GM21619 (cell line): ENCODE measurements around the gene DUSP9.

Source experiments
- ATAC-seq: cut with Tn5 transposase; IDR thresholded peaks from one replicate; pipeline ENCODE4 v1.9.1; 2021; ENCODE audit not compliant: unreplicated experiment

DUSP9 gene

DNA sequence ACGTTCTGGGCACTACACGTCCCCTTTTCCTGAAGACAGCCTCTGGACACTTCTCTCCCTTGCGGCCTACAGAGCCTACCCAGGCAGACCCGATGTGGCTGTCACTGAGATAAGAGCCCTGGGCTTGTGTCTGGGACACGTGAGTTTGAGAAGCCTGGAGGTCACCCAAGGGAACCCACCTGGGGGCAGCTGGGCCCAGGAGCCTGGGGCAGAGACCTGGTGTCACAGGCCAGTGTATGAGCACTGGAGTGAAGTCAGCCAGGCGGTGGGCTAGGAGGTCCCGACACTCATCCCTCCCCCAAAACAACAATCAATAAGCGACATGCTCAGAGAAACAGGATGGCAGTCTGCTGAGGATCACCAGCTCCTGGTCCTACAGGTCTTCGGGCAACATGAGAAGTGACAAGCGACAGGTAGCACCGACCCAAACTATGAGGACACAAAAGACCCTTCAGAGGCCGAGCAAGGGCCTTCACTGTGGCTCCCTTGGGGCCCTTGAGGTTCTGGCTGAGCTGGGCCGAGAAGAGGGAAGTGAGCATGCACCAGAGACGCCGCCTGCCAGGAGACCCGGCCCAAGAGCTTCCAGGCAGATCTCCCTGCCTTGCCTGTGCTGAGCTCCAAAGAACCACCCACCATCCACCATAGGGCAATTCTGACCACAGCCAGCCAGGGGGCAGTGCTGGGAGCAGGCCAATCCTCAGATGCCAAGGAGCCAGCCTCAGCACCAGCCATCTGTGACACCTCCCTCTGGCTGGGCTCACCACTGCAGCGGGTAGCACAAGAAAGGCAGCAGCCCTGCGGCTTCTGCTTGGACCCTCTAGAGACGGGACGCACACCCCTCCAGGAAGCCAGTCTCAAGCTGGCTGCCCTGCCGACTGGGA lies 11.0 kb upstream of the DUSP9 start:
- ATAC-seq: no peak

DNA sequence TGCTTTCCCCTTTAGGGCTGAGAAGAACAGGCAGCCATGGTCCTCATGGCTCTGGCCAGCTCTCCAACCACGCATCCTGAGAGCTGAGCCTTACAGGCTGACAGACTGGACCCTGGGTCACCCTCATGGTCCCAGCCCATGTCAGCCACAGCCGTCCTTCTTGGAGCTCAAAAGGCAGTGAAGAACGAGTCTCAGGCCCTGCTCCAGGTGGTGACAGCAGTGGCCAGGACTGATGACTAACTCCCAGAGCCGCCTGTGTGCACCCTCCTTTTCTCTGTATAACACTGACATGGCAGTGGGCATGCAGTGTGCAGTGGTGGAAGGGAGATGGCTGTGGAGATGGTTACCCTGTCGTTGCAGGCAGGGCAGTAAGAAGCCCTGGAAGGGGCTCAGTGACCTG lies 10.3 kb upstream of the DUSP9 start:
- ATAC-seq: no peak

DNA sequence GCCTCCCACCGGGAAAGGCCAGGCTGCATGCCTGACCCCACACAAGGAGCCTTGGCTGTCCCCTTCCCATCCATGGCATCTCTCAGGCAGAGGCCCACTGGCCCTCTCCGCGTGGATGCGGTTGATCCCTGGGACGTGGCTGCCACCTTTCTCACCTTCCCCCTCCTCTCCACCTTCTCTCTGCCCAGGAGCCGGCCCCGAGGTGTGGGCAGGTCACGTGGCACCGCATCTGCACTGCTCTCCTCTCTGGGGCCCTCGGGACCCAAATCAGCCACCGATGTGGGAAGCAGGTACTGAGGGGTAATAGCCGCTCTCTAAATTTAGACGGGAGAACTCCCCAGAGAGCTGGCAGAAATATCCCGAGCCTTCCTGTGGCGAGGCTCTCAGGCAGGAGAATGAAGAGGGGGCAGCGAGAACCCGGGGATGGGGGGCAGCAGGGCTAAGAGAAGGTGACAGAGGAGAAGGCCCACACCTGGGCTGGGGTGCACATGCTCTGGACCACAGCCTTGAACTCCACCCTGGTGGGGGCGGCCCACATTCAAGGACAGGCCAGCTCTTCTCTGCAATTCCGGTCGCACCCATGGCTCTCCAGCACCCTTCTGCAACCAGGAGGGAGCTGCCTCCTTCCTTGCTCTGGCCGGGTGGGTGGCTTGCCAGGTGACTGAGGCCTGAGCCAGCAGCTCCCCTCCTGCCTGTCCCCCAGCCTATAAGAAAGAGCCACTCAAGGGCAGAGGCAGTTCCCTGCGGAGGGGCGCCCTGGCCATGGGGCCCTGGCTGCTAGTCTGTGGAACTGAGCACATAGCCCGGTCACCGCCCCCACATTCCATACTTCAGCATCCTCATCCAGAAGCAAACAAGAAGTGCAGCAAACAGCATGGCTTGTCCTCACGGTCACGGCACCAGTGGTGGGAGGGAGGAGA lies 9.6 kb upstream of the DUSP9 start:
- no peak for ATAC-seq

DNA sequence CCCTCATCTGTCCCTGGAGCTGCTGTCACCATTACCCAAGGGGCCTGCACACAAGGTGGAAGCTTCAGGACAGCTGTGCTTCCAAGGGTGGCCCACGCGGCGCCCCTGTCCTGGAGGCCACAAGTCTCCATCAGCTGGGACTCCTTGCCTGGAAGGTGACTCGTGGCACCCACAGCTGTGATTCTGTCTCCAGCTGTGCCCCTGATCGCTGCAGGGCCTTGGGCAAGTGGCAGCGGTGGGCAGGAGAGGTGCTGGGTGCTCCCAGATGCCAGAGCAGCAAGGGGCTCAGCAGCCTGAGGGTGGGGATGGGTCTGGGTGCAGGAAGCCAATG lies 9.0 kb upstream of the DUSP9 start:
- no peak for ATAC-seq

DNA sequence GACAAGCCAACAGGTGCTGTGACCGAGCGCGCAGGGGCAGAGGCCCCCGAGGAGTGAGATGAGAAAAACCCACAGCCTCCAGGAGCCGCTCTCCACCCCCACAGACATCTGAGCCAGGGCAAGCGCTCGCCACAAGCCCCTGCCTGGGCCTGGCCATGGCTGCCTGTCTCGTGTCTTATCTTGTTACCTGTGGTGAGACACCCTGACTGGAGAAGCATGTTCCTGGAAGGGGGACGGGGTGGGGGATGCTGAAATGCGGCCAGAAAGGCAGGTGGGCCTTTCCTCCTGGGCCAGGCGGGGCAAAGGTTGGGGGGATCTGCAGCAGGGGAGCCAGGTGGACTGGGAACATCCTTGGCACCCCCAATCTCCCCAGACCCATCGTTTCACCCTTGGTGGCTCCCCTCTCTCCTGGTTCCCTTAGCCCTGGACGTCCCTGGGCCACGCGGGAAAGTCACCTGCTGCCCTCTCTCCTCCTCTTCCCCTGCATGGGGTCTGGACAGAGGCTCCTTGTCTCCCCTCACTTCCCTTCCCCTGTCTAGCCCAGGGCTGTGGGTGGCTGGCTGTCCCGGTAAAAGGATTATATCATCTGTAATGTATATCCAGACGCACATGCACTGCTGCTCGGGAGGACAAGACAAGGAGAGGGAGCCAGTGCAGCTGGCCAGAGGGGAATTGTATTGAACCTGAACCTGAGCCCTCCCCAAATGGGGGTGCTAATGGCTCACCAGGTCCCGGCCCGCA lies 8.4 kb upstream of the DUSP9 start:
- no peak for ATAC-seq

DNA sequence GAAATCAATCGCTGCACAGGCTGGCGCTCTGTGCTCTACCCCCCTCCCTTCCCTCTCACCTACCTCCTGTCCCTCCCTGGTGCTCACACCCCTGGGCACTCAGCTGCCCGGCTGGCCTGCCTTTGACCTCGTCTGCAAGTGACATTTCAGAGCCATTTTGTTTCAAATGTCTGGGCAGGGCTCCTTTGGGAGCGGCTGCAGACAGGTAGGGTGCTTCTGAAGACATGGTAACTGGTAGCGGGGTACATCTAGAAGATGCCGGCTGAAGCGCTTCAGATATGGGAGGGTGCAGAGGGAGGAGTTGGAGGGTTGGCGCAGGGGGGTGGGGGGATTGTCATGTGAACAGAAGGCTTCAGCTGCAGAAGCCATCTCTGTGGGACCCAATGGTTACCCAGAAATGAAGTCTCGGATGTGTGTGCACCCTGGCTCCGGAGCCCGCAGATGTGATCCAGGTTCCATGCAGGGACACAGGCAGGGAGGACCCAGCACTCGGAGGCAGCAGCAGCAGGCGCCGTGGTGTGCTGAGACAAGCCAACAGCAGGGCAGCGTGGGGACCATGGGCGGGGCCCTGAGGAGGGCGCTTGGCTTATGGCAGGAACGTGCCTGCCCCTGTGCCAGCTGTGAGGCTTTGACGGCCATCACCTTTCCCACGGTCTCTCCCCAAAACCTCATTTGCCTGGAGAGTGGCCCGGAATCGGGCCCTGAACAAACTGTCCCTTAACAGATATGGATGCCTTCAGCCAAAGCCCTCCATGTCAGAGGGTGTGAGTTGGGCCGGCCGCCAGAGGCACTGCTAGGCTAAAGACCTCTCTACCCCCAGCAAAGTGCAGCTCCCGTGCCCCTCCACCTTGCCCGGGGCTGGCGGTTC lies 7.6 kb upstream of the DUSP9 start:
- ATAC-seq: no peak

DNA sequence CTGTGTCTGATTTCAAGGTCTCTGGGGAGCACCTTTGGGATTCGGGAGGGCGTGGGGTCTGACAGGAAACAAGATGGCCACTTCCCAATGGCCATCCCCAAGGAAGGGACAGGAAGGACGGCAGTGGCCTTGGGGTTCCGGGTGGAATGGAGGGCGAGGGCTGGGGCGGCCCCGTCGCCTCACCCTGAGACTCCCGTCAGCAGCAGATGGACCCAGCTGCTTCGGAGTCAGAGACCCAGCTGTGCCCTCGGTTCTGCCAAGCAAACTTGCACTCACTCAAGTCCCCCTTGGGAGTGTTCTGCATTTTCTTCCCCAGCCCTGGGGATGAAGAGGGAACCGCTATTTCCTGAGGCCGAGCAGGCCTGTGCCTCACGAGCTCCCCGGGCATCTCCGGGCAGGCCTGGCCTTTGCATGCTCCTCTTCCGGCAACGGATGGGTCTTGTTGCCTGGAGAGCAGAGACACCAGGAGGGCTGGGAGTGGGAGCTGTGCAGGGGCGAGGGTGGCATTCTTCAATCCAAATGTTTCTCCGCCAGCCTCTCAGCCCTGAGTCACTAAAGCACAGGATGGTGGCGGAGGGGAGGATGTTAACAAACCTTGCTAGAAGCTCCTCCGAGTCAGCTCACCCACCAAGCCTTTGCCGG lies 6.8 kb upstream of the DUSP9 start:
- no peak for ATAC-seq

DNA sequence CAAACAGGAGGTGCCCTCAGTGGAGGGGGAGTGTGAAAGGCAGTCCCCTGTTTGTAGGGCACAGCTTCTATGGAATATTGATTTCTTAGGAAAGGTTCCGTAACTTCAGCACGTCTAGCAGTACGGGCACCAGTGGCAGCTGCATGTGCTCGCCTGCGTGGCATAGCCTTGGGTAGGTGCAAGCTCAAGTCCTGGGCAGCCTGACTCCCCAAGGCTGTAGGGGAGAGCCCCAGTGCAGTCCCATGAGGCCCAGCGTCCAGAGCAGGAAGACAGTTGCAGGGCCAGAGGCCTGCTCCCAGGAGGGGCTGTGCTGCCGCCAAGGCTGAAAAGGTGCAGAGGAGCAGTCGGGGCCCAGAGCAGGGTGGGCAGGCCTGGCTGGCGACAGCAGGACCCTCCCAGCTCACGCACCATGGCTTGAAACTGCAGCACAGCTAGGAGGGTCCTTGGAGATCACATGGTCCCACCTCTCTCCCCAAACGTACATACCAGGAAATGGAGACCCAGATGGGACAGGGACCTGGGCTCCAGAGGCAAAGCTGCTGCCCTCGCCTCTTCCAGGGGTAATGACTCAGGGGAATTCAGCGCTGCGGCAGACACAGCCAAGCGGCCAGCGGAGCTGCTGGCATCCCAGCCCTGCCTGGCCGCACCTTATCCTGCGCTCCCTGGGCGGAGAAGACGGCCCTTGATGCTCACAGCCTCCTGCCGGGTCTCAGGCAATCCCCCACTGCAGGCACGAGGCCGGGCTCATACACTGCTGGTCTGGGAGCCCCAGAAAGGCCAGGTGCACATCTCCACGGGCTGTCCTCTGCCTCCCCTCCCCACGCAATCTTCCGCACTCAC lies 6.0 kb upstream of the DUSP9 start:
- ATAC-seq: no peak

DNA sequence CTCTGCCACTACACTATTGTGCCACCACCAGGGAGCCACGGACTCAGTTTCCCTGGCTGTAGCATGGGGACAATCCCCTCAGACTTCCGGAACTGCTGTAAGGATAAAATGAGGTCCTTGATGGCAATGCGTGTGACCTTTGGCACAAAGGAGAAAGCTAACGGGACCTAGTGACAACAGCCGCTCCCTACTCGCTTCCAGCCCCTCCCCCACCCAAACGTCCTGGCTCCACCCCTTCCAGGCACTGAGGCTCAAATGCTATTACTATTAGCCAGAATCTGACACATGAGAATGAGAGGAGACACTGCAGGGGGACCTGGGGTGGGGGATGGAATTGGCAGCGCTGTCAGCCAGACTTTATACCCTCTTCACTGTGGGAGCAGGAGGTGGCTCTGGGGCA lies 5.4 kb upstream of the DUSP9 start:
- ATAC-seq: no peak

DNA sequence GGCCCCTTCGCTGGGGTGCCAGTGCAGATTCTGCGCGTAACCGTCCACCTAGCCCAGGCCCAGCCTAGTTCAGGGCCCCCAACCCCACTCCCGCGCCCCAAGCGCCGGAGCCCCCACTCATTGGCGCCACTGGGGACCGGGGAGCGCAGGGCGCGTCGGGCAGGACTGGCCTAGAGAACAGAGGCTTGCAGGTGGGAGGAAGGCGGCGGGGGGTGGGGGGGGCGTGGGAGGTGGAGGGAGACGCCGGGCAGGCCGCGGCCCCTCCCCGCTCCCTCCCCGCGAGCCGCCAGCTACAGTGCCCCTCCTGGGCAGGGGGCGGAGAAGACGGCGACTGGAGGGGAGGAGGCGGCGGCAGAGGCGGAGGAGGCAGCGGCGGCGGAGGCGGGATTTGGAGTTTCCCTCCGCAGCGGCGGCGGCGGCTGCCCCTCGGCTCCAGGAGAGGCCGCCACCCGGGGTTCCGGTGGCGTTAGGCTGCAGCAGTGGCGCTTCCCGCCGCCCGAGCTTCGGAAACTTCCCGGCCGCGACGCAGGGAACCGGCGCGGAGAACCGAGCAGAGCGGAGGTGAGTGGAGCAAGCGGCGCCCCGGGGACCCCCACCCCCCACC lies 4.8 kb upstream of the DUSP9 start:
- no peak for ATAC-seq

DNA sequence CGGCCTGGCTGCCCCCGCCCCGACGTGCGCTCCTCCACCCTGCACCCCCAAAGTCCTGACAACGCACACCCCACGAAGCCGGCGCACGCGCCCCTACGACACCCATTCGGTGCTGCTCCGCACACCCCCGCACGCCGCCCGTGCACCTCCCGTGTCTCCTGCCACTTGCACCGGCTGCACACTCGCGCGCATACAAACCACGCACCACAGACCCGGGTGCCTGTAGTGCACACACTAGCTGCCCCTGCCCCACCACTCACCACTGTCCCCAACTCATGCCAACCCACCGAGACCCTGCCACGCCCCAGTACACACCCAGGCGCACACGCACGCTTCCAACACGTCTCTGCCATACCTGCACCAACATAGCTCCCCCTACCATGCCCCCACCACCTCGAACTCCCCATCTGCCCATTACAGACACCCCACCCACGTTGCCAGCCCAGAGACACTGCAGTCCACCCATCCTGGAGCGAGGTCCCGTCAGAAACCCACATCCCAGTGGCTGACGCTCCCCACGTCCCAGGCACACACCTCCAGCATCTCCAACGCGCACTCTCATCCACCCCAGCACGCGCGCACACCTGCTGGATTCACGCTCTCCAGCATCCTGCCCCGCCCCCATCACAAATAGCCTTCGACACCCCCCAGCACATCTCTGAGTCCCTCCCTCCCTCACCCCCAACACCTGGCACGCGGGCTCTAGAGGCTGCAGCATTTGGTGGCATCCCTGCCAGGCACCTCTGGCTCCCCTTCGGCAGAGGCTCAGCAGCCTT lies 4.2 kb upstream of the DUSP9 start:
- ATAC-seq: no peak

DNA sequence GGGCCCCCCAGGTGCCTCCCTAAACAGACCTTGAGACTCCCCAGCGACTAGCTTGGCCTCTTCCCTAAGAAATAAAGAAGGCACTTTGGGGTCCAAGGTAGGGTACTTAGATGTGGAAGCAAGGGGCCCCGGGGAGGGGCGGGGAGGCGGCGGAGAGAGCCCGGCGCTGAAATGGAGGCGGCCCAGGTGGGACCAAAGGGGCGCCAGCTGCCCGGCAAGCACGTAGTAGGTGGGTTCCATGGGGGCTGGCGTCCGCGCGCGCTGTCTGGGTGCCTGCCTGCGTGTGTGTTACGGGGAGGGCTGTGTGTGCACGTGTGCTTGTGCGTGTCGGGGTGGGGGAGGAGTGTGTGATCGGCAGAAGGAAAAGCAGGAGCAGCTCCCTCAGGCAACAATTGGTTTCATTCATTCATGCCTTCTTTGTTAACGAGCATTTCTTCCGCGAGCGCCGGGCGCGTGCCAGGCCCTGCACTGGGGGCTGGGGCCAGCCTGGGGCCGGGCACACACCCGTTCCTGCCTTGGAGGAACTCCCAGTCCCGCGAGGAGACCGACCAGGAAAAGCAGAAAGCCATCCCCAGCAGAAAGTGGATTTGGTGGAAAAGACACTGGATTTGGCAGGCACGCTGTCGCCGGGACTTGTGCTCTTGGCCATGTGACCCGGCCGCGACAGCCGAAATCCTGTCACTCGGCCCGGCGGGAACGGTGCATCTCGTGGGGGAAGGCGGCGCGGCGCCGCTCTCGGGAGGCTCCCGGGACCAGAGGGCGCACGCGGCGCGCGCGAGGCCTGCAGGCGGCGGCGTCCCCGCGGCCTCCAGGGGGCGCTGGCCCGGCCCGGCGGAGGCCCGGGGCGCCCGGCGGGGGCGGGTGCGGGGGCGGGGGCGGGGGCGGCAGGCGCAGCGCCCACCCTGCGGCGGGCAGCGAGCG lies 3.3 kb upstream of the DUSP9 start:
- ATAC-seq: no peak

DNA sequence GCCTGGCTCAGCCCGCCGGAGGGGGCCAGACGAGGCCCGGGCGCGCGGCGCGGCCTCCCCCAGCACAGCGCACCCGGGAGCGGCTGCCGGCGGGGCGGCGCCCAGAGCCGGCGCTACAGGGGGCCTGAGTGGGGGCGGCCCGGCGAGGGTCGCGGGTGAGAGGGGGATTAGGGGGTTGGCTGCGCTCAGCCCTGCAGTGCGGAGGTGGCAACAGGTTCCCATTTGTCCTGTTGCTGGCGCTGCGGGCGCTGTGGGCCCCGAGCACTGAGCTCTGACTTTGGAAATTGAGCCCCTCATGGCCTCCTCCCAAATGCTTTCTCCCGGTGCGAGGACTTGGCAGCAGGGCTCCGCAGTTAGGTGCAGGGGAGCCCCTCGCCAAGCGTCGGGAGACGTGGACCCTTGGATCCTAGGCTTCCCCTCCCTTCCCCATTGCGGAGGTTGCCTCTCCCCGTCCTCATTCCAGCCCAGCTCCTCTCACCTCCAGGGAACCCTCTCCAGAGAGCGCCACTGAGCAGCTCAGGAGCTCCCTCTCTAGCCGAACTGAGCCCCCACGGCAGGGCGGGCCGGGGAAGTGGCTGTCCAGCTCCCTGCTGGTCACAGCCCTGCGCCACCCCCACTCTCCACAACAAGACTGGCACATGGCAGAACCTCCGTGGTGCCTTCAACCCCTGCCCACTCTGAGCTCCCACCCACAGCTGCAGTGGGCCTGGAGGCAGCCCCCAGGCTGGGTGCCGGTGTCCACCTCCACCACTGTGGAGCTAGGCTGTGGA lies 2.5 kb upstream of the DUSP9 start:
- no peak for ATAC-seq

DNA sequence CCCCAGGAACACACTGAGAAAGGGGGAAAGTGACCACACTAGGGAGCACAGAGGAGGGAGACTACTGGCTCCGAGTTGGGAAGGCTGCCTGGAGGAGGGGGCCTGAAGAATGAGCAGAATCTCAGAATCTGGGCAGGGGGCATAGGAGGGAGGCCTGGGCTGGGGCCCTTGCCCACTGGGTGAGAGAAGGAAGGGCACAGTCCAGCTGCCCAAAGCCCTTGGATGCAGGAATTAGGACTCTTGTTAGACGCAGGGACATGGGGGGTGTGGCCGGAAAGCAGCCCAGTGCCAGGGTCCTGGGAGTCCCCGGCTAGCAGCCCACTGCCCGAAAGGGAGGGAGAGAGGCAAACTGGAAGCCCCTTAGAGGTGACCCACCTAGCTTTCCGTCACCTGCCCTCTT lies 1.9 kb upstream of the DUSP9 start:
- no peak for ATAC-seq

DNA sequence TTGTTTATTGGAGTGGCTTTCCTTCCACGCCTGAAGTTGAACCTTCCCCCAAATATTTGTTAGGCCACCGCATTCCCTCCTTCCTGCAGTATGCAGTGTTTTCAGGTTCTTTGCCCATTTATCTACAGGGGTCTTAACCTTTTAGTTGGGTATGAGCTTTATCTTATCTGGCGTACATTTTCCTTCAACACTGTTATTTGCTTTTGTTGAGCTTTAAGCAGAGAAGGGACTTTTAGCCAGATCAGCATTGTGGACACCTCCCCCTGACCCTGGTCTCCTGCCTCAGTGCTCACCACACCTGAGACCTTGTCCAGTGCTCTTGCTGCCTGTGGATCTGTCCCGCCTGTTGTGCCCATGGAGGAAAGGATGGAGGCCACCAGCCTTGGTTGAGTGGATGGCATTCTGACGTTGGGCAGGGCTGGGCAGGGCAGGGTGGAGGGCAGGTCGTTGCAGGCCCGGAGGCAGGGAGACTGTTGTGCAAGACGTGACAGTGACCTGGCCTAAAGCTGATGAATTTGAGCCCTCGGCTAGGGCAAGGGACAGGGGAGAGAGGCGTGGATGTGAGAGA lies 998 bp upstream of the DUSP9 start:
- no peak for ATAC-seq
